Measurements from ENCODE around the gene ARHGEF5. TPM values are rescaled to one million over a fixed set of nuclear protein-coding genes. Genes with fewer than 3 reads are reported as not detected.

The ARHGEF5 gene
- total RNA-seq, 1 experiment from 2014 or later, result 9.5 TPM

DNA sequence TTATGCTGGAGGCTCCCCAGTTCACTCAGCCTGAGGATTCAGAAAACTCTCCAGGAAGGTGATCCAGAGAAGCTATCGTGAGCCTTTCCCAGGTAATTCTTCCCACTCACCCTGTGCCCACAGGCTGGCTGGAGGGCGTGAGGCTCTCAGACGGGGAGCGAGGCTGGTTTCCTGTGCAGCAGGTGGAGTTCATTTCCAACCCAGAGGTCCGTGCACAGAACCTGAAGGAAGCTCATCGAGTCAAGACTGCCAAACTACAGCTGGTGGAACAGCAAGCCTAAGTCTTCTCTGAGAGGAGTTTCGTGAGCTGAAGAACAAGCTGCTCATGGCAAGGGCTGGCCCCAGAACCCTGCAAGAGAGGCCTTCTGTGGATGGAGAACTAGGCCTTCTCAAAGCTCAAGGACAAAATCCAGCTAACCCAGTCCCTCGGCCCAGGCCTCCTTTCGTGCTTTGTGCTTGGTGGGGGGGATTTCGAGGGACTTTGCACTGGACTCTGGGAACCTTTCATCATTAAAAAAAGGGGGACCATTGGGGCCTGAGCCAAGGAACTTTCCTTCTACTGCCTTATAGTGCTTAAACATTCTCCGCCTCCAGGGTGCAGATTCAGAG lies 24.7 kb downstream of the ARHGEF5 start:
- ChIA-PET CTCF (no interaction called here), POLR2A (ENCODE audit: low non-redundant PET) (no interaction called here)
- Histone ChIP-seq H3K4me3 (ENCODE audit: low read depth, low read length, poor library complexity, severe bottlenecking) (no peak overlapping the region), H3K4me1 (ENCODE audit: insufficient read depth, low read length, poor library complexity, severe bottlenecking) (no peaks in the 10 kb centered on the region), H3K27ac (ENCODE audit: low read depth, low read length, poor library complexity, severe bottlenecking) (no peak overlapping the region), H3K36me3 (ENCODE audit: insufficient read depth, low read length, poor library complexity, severe bottlenecking) (no peaks in the 10 kb centered on the region), H3K9me3 (ENCODE audit: low read depth, low read length, poor library complexity, severe bottlenecking) (no peaks in the 10 kb centered on the region), H3K27me3 (replicated peaks; ENCODE audit: insufficient read depth, low read depth, low read length, poor library complexity) (no peaks in the 10 kb centered on the region)
- TF ChIP-seq CTCF (conservative IDR thresholded peaks at IDR 0.05; ENCODE audit: low read depth, low read length), result no peak
- no peak for TF ChIP-seq EZH2 (IDR thresholded peaks at IDR 0.05; ENCODE audit: borderline replicate concordance, low read depth, low read length, poor library complexity, severe bottlenecking)
- intact Hi-C loops (cut with micrococcal nuclease; ENCODE audit: unreplicated experiment), result no loop called here
- no TSS peak for BruUV-seq (replicated peaks)
- no peak for DNase-seq (ENCODE audit: low spot score)

GRCh38 chr7:144384071-144384470 lies 28.9 kb downstream of the ARHGEF5 start:
- no TSS peak for BruUV-seq (replicated peaks)
- Histone ChIP-seq H3K36me3 (ENCODE audit: insufficient read depth, low read length, poor library complexity, severe bottlenecking) (no peaks in the 10 kb centered on the region), H3K4me3 (ENCODE audit: low read depth, low read length, poor library complexity, severe bottlenecking) (no peak overlapping the region), H3K27ac (ENCODE audit: low read depth, low read length, poor library complexity, severe bottlenecking) (no peak overlapping the region), H3K27me3 (replicated peaks; ENCODE audit: insufficient read depth, low read depth, low read length, poor library complexity) (no peaks in the 10 kb centered on the region), H3K9me3 (ENCODE audit: low read depth, low read length, poor library complexity, severe bottlenecking) (no peaks in the 10 kb centered on the region), H3K4me1 (ENCODE audit: insufficient read depth, low read length, poor library complexity, severe bottlenecking) (no peaks in the 10 kb centered on the region)
- no peak for DNase-seq (ENCODE audit: low spot score)
- TF ChIP-seq CTCF (conservative IDR thresholded peaks at IDR 0.05; ENCODE audit: low read depth, low read length), result no peak
- TF ChIP-seq EZH2 (IDR thresholded peaks at IDR 0.05; ENCODE audit: borderline replicate concordance, low read depth, low read length, poor library complexity, severe bottlenecking), result no peak
- CTCF ChIA-PET, result no interaction called here
- intact Hi-C loops (cut with micrococcal nuclease; ENCODE audit: unreplicated experiment), result no loop called here
- POLR2A ChIA-PET (ENCODE audit: low non-redundant PET), result no interaction called here

DNA sequence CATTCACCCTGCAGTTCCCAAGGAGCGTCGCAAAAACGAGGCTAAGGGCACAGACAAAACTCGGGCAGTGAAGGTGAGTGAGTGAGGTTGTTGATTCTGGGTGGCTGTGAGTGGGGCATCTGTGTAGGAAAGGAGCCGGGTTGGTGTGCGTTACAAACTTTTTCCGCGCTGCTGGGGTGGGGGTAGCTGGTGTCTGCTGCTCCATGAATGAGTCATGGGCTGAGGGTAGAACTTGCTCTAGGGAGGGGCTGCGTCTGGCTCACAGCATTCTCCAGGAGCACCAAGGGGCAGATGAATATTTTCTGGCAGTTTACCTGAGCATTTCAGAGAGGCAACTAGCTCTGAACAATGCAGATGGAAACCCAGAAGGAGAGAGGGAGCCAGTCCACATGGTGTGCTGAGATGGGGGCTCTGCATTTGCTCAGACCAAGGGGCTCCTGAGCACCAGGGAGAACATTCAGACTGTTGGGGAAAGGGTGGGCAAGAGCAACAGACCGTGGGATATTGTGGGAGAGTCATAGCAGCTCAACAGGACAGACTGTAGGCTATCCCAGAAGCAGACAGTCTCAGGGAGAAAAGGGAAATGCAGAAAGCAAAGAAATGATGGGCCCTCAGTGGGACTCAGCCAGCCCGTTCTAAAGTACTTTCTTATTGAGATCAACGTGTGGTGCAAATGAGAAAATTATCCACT lies 29.5 kb downstream of the ARHGEF5 start:
- ChIA-PET CTCF (interaction anchor here (0.6 kb wide), 1 partner anchor 95 kb away, joined by 7 read pairs; no protein-coding TSS in a partner anchor), POLR2A (ENCODE audit: low non-redundant PET) (no interaction called here)
- H3K36me3 ChIP-seq (ENCODE audit: insufficient read depth, low read length, poor library complexity, severe bottlenecking), result no peaks in the 10 kb centered on the region
- H3K4me1 ChIP-seq (ENCODE audit: insufficient read depth, low read length, poor library complexity, severe bottlenecking), result no peaks in the 10 kb centered on the region
- no peak overlapping the region for H3K4me3 ChIP-seq (ENCODE audit: low read depth, low read length, poor library complexity, severe bottlenecking)
- no peak overlapping the region for H3K27ac ChIP-seq (ENCODE audit: low read depth, low read length, poor library complexity, severe bottlenecking)
- no peak for DNase-seq (ENCODE audit: low spot score)
- no TSS peak for BruUV-seq (replicated peaks)
- TF ChIP-seq CTCF (conservative IDR thresholded peaks at IDR 0.05; ENCODE audit: low read depth, low read length) (no peak), EZH2 (IDR thresholded peaks at IDR 0.05; ENCODE audit: borderline replicate concordance, low read depth, low read length, poor library complexity, severe bottlenecking) (no peak)
- intact Hi-C loops (cut with micrococcal nuclease; ENCODE audit: unreplicated experiment), result no loop called here
- H3K27me3 ChIP-seq (replicated peaks; ENCODE audit: insufficient read depth, low read depth, low read length, poor library complexity), result no peaks in the 10 kb centered on the region
- no peaks in the 10 kb centered on the region for H3K9me3 ChIP-seq (ENCODE audit: low read depth, low read length, poor library complexity, severe bottlenecking)
